GM19035 (cell line): ENCODE results near the gene GABARAP.

ENCODE experiments used
- ATAC-seq: cut with Tn5 transposase; IDR thresholded peaks from one replicate; pipeline ENCODE4 v1.9.1; 2021; ENCODE audit not compliant: unreplicated experiment

GABARAP gene

GRCh38 chr17:7223375-7223774, 18.9 kb downstream of the GABARAP start:
- no peak for ATAC-seq

- ATAC-seq: no peak
Measured at GRCh38 chr17:7222972-7223292, 19.3 kb downstream of the GABARAP start.

- no peak for ATAC-seq
Measured at GRCh38 chr17:7222093-7222971, 19.9 kb downstream of the GABARAP start.

GRCh38 chr17:7221278-7222092, 20.8 kb downstream of the GABARAP start:
- ATAC-seq: no peak

DNA sequence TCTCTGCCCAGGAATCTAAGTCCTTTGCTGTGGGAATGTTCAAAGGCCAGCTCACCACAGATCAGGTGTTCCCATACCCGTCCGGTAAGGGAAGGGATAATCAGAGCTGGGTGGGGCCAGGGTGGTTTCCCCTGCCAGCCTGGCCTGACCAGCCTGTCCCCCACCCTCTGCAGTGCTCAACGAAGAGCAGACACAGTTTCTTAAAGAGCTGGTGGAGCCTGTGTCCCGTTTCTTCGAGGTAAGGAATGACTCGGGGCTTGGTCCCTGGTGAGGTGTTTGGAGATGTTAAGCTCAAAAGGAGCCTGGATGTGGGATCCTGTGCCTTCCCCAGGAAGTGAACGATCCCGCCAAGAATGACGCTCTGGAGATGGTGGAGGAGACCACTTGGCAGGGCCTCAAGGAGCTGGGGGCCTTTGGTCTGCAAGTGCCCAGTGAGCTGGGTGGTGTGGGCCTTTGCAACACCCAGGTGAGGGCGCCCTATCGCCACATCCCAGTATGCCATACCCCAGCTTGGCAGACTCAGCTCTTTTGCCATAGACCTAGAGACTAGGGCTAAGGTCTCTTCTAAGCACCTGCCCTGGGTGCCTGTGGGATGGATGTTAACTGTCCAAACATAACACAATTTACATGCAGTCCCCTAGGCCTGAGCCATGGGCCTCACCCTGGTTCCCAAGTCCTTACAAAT, 21.5 kb downstream of the GABARAP start:
- no peak for ATAC-seq

- ATAC-seq: peak; percentile 44
Measured at GRCh38 chr17:7219812-7220592, 22.2 kb downstream of the GABARAP start, which contains the start of the genes ACADVL and DLG4. Gene ACADVL, plus strand, starts transcription at chr17:7219938. Its CDS starts 47 bp downstream, at chr17:7219985. Gene DLG4, minus strand, starts transcription at chr17:7219836.

GRCh38 chr17:7219229-7219811, 22.9 kb downstream of the GABARAP start:
- no peak for ATAC-seq

DNA sequence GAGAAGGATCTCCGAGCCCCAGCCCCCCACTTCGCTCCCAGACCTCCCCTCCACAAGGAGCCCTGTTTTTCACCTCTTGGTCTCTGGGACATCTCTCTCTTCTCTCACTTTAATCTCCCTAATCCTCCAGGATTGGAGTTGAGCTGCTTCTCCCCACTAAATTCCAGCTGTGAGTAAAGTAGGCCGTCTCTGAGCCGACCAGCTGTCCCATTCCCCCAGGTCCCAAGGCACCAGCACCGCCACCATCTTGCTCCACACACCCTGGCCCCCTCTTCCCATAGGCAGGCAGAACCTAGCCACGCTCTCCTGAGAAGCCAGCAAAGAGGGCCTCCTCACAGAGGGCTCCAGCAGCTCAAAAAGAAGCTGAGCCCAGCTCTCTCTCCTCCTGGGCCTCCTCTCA, 23.5 kb downstream of the GABARAP start:
- no peak for ATAC-seq

- no peak for ATAC-seq
Measured at GRCh38 chr17:7218166-7218565, 24.1 kb downstream of the GABARAP start.

DNA sequence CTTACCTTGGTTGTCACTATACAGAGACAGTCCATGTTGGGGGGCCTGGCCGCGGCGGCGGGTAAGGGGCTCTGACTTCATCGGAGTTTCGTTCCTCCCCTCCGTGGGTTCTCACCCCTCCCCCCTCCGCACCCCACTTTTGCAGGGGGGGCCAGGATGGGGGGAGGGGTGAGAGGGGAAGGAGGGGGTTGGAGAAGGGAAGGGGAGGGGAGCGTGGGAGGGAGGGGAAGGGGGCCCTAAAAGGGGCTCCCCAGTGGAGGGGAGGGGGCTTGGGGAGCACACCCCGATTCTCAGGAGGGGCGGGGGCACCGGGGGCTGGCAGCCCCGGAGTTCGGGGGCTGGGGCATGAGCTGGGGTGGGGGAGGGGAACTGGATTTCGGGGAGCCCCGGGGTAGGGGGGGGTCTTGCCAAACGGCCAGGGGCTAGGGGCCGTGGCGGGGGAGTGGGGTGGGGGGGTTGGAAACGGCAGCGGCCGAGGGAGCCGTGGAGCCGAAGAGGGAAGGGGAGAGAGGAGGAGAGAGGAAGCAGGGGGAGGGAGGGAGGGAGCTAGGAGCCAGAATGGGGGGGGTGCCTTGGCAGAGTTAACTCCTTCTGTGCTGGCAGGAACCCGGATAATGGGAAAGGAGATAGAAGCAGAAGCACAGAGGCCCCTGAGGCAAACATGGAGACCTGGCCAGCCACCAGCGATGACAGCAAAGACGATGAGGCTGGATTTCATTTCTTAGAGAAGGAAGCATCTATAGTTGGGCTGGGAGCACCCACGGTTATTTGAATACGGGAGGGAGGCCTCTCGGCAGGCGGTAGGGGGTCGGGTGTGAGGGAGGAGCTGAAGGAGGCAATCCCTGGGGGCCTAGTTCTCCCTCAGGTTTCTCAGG, 24.9 kb downstream of the GABARAP start:
- ATAC-seq: no peak

DNA sequence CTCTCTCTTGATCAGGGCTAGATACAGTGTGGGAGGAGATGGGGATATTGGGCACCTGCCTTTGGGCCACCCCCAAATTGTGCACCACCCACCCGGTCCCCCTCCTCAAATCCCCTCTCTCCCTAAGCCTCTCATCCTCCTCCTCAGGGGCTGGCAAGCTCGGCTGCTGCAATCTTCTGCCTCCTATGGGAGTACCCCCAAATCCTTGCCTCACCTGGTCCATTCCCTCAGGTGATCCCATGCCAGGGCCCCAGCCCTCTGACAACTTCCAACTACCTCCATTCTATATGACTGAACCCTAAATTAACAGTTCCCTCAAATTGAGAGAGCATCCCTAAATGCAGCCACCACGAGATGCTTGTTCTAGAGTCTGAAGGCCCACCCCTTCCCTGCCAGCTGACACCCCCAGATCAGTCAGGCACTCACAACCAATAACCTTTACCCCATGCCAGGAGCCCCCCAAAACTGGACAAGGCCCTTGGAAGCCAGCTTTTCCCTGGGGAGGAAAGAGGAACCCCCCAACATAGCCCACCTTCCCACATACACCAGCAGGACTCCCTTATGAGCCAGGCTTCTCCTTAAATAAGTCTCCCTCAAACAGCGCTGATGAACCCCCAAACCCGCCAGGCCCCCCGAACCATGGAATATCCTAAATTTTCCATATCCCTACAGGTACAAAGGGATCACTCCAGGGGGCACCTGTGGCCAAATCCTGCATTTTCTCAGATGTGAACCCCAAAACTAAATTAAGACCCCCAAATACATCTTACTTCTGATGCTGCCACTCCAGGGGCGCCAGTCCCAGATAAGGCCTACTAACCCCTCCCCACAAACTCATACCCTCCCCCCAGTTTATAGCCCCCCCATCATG, 25.8 kb downstream of the GABARAP start:
- no peak for ATAC-seq

DNA sequence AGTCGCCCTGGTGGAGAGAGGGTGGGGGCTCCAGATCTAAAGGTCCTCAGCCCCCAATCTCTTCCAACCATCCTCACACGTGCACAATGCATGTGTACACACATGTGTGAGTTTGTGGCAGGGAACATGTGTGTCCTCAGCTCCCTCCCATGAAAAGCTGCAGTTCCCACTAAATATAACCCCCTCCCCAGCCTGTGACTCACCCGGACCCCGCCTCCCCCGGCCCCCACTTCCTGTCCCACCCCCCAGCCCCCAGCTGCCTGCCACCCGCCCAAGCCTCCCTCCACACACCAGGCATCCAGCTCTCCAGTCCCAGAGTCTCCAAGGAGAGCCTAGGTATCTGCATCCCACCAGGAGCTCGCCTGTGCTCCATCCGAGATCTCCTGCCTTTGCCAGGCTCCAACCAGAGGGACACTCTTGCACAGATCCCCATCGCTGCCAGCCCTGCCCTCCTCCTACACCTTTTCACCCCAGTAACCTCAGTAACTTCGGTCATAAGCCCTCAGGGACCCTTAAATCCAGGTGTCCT, 26.5 kb downstream of the GABARAP start:
- no peak for ATAC-seq

- no peak for ATAC-seq
Measured at GRCh38 chr17:7215136-7215638, 27.1 kb downstream of the GABARAP start.

GRCh38 chr17:7214300-7215135, 27.7 kb downstream of the GABARAP start:
- ATAC-seq: peak; percentile 81

- ATAC-seq: no peak
Measured at GRCh38 chr17:7213895-7214299, 28.4 kb downstream of the GABARAP start.

- no peak for ATAC-seq
Measured at GRCh38 chr17:7211491-7212273, 30.6 kb downstream of the GABARAP start.
